SK-N-SH (cell line): ENCODE data around the gene INPP5A.

Experiments
- EZH2phosphoT487 ChIP-seq: fragments of 200-600 bp; sonication (generic); IDR thresholded peaks from 2 replicates; pipeline ENCODE4 v1.6.1; 2017; ENCODE audit warnings: low read depth, mixed run types, mild to moderate bottlenecking, antibody characterized with exemption, moderate library complexity, borderline replicate concordance
- NFIC ChIP-seq: IDR thresholded peaks from 2 replicates; pipeline ENCODE4 v1.4.0; 2012; ENCODE audit warnings: borderline replicate concordance
- POLR2AphosphoS5 ChIP-seq: IDR thresholded peaks from 2 replicates; pipeline ENCODE4 v1.6.1; 2012; ENCODE audit warnings: low read depth, low read length
- RAD21 ChIP-seq: IDR thresholded peaks from 2 replicates; pipeline ENCODE4 v1.6.1; 2012; ENCODE audit warnings: mild to moderate bottlenecking, low read length
- RFX5 ChIP-seq: IDR thresholded peaks from 2 replicates; pipeline ENCODE4 v1.6.1; 2012; ENCODE audit warnings: mild to moderate bottlenecking, improper control_type of control experiment, low read length
- TEAD4 ChIP-seq: IDR thresholded peaks from 2 replicates; pipeline ENCODE4 v1.4.0; 2012; ENCODE audit warnings: mild to moderate bottlenecking, borderline replicate concordance; ENCODE audit not compliant: insufficient read depth
- TF ChIP-seq, protein P1 (sequence below): fragments of 200-600 bp; sonication (generic); IDR thresholded peaks from 2 replicates; pipeline ENCODE4 v1.6.1; 2017; ENCODE audit warnings: antibody characterized with exemption, mild to moderate bottlenecking, moderate library complexity
- TF ChIP-seq, protein P2 (sequence below): IDR thresholded peaks from 2 replicates; pipeline ENCODE4 v1.6.1; 2012; ENCODE audit warnings: mild to moderate bottlenecking, low read depth, low read length, moderate library complexity
- TF ChIP-seq, protein P3 (sequence below): IDR thresholded peaks from 2 replicates; pipeline ENCODE4; 2012
- TF ChIP-seq, protein P4 (sequence below): IDR thresholded peaks from 2 replicates; pipeline ENCODE4 v1.4.0; 2012; ENCODE audit warnings: low read depth, borderline replicate concordance

DNA sequence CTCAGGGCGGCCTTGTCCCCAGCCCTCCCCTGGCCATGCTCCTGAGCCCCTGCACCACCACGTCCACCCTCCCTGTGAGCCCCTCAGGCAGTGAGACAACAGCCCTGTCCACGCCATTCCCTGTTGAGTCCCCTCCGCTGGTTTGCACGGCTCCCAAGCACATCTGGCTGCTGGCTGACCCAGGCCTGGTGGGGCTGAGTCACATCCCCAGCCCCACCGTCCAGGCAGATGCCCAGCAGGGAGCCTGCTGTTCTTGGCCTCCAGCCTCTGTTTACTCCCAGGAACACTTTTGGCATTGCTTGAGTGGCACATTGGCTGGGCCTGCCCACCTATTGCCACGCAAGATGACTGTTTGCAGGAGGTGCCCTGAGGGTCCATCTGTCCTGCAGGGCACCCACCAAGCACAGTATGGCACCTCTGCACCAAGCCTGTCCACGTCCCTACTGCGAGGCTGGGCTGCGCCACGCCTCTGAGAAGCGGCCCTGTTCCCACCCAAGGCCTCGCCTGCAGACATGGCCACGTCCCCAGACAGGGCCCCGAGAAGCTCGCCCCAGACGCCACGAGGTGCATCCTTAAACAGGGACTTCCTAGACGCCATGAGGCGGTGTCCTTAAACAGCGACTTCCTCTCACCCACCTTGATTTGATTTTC, 48.4 kb upstream of the INPP5A start:
- TF ChIP-seq, protein P1, sequence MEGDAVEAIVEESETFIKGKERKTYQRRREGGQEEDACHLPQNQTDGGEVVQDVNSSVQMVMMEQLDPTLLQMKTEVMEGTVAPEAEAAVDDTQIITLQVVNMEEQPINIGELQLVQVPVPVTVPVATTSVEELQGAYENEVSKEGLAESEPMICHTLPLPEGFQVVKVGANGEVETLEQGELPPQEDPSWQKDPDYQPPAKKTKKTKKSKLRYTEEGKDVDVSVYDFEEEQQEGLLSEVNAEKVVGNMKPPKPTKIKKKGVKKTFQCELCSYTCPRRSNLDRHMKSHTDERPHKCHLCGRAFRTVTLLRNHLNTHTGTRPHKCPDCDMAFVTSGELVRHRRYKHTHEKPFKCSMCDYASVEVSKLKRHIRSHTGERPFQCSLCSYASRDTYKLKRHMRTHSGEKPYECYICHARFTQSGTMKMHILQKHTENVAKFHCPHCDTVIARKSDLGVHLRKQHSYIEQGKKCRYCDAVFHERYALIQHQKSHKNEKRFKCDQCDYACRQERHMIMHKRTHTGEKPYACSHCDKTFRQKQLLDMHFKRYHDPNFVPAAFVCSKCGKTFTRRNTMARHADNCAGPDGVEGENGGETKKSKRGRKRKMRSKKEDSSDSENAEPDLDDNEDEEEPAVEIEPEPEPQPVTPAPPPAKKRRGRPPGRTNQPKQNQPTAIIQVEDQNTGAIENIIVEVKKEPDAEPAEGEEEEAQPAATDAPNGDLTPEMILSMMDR: no peak
- TF ChIP-seq RFX5 (no peak), NFIC (no peak), EZH2phosphoT487 (no peak), POLR2AphosphoS5 (no peak), TEAD4 (no peak), RAD21 (no peak)
- TF ChIP-seq, protein P2, sequence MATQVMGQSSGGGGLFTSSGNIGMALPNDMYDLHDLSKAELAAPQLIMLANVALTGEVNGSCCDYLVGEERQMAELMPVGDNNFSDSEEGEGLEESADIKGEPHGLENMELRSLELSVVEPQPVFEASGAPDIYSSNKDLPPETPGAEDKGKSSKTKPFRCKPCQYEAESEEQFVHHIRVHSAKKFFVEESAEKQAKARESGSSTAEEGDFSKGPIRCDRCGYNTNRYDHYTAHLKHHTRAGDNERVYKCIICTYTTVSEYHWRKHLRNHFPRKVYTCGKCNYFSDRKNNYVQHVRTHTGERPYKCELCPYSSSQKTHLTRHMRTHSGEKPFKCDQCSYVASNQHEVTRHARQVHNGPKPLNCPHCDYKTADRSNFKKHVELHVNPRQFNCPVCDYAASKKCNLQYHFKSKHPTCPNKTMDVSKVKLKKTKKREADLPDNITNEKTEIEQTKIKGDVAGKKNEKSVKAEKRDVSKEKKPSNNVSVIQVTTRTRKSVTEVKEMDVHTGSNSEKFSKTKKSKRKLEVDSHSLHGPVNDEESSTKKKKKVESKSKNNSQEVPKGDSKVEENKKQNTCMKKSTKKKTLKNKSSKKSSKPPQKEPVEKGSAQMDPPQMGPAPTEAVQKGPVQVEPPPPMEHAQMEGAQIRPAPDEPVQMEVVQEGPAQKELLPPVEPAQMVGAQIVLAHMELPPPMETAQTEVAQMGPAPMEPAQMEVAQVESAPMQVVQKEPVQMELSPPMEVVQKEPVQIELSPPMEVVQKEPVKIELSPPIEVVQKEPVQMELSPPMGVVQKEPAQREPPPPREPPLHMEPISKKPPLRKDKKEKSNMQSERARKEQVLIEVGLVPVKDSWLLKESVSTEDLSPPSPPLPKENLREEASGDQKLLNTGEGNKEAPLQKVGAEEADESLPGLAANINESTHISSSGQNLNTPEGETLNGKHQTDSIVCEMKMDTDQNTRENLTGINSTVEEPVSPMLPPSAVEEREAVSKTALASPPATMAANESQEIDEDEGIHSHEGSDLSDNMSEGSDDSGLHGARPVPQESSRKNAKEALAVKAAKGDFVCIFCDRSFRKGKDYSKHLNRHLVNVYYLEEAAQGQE: no peak
- TF ChIP-seq, protein P3, sequence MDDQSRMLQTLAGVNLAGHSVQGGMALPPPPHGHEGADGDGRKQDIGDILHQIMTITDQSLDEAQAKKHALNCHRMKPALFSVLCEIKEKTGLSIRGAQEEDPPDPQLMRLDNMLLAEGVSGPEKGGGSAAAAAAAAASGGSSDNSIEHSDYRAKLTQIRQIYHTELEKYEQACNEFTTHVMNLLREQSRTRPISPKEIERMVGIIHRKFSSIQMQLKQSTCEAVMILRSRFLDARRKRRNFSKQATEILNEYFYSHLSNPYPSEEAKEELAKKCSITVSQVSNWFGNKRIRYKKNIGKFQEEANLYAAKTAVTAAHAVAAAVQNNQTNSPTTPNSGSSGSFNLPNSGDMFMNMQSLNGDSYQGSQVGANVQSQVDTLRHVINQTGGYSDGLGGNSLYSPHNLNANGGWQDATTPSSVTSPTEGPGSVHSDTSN: no peak
- TF ChIP-seq, protein P4, sequence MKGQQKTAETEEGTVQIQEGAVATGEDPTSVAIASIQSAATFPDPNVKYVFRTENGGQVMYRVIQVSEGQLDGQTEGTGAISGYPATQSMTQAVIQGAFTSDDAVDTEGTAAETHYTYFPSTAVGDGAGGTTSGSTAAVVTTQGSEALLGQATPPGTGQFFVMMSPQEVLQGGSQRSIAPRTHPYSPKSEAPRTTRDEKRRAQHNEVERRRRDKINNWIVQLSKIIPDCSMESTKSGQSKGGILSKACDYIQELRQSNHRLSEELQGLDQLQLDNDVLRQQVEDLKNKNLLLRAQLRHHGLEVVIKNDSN: no peak
